PC-3 (cell line): ENCODE measurements around the gene COL8A2.

Experiments
- EZH2phosphoT487 ChIP-seq: fragments of 300-600 bp; sonication (generic); IDR thresholded peaks from 2 replicates; pipeline ENCODE4 v1.6.1; 2018; ENCODE audit warnings: mild to moderate bottlenecking, antibody characterized with exemption, low read length, borderline replicate concordance
- TF ChIP-seq, protein P1 (sequence below): fragments of 300-600 bp; sonication (generic); conservative IDR thresholded peaks from 2 replicates; pipeline ENCODE4 v1.5.1; 2017; ENCODE audit warnings: antibody characterized with exemption, low read depth, mild to moderate bottlenecking, low read length

GRCh38 chr1:36123356-36123755 is 1.7 kb downstream of the COL8A2 start:
- TF ChIP-seq, protein P1, sequence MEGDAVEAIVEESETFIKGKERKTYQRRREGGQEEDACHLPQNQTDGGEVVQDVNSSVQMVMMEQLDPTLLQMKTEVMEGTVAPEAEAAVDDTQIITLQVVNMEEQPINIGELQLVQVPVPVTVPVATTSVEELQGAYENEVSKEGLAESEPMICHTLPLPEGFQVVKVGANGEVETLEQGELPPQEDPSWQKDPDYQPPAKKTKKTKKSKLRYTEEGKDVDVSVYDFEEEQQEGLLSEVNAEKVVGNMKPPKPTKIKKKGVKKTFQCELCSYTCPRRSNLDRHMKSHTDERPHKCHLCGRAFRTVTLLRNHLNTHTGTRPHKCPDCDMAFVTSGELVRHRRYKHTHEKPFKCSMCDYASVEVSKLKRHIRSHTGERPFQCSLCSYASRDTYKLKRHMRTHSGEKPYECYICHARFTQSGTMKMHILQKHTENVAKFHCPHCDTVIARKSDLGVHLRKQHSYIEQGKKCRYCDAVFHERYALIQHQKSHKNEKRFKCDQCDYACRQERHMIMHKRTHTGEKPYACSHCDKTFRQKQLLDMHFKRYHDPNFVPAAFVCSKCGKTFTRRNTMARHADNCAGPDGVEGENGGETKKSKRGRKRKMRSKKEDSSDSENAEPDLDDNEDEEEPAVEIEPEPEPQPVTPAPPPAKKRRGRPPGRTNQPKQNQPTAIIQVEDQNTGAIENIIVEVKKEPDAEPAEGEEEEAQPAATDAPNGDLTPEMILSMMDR: no peak
- TF ChIP-seq EZH2phosphoT487: no peak
